H1 (cell line): ENCODE results near the gene PBX1. TPM values are rescaled to one million over a fixed set of nuclear protein-coding genes. Genes with fewer than 3 reads are reported as not detected.

Experiments
- NANOG ChIP-seq: IDR thresholded peaks from 2 replicates; pipeline ENCODE4 v1.6.1; 2011; ENCODE audit warnings: low read length, low read depth, mild to moderate bottlenecking, inconsistent platforms; ENCODE audit not compliant: insufficient read depth, poor library complexity, severe bottlenecking
- SP1 ChIP-seq: IDR thresholded peaks from 2 replicates; pipeline ENCODE4 v1.6.1; 2011; ENCODE audit warnings: low read depth, low read length
- YY1 ChIP-seq: IDR thresholded peaks from 2 replicates; pipeline ENCODE4 v1.6.1; 2011; ENCODE audit warnings: low read depth, mild to moderate bottlenecking, low read length
- polyA plus RNA-seq, 7 experiments: library from polyadenylated mRNA; depleted of rRNA in 3 of 7; stranded (reverse) in 5 of 7; unstranded in 2 of 7; fragments of >200 nt in 5 of 7; fragments of 200-250 nt in 2 of 7; gene quantifications; 1 replicate in 5 of 7; 2 replicates in 1 of 7; 4 replicates in 1 of 7; pipeline versions ENCODE4 v1.2.1 to v1.2.3, GENCODE V29; 2011 to 2013; ENCODE audit warnings: missing spikeins in 2 of 7, mixed read lengths in 2 of 7
- total RNA-seq: library from RNA; stranded (reverse); fragmentation: NEBNext Ultra II Directional; extraction: Animal tissue kit (Norgen Biotek cat#: 25700); gene quantifications from 2 replicates; pipeline ENCODE4 v1.2.1, GENCODE V29; 2021

The PBX1 gene
- total and polyA plus RNA-seq, 2 of the 8 experiments (the other 6 are each of a cell fraction or from before 2014, with no cell fraction given) = 87.4 to 124 TPM

- TF ChIP-seq NANOG = no peak
- TF ChIP-seq YY1 = peak; percentile 13; the same call in 1 of the 2 replicates
- TF ChIP-seq SP1 = no peak
These were observed 24.2 kb downstream of the PBX1 start (continued) for GRCh38 chr1:164583196-164583595.
